Neural cell (in vitro differentiated cells): ENCODE measurements around the gene GOLGA6D. TPM values are rescaled to one million over a fixed set of nuclear protein-coding genes. Genes with fewer than 3 reads are reported as not detected.
"Not testable (repeated sequence)": the region's sequence is repeated elsewhere in the genome, so short reads cannot be mapped to it uniquely, and the experiment has no call there.

Source experiments
- H2AFZ ChIP-seq: fragments of 200-600, 300-800 bp; sonication (generic), shearing (Covaris generic); 2 replicates; pipeline ENCODE4 v1.6.0; 2014; ENCODE audit warnings: low read depth, mild to moderate bottlenecking, antibody characterized with exemption, low read length, moderate library complexity
- H3F3A ChIP-seq: fragments of 200-600 bp; shearing (Covaris generic); 2 replicates; pipeline ENCODE4 v1.6.1; 2016; ENCODE audit warnings: mild to moderate bottlenecking, moderate library complexity, mixed read lengths, antibody characterized with exemption, low read length; ENCODE audit not compliant: insufficient read depth, poor library complexity, severe bottlenecking
- H3K27ac ChIP-seq: fragments of 200-600, 300-800 bp; sonication (generic), shearing (Covaris generic); 2 replicates; pipeline ENCODE4 v1.5.1; 2014; ENCODE audit warnings: mild to moderate bottlenecking, low read length, moderate library complexity
- H3K27me3 ChIP-seq: fragments of 300-800, 200-600 bp; sonication (generic), shearing (Covaris generic); 2 replicates; pipeline ENCODE4 v1.6.0; 2014; ENCODE audit warnings: mild to moderate bottlenecking, low read depth, low read length, moderate library complexity; ENCODE audit not compliant: insufficient read depth
- H3K36me3 ChIP-seq: fragments of 300-800, 200-600 bp; sonication (generic), shearing (Covaris generic); 2 replicates; pipeline ENCODE4 v1.5.1; 2014; ENCODE audit warnings: mild to moderate bottlenecking, antibody characterized with exemption, low read length, moderate library complexity; ENCODE audit not compliant: insufficient read depth
- H3K4me2 ChIP-seq: fragments of 300-800, 200-600 bp; sonication (generic), shearing (Covaris generic); 2 replicates; pipeline ENCODE4 v1.6.0; 2014; ENCODE audit warnings: mild to moderate bottlenecking, low read length
- H3K4me3 ChIP-seq: fragments of 300-800, 200-600 bp; sonication (generic), shearing (Covaris generic); 2 replicates; pipeline ENCODE4 v1.5.1; 2014; ENCODE audit warnings: mild to moderate bottlenecking, low read length, moderate library complexity
- H3K79me2 ChIP-seq: fragments of 200-600 bp; shearing (Covaris generic); replicated peaks from 2 replicates; pipeline ENCODE4 v1.6.0; 2014; ENCODE audit warnings: mild to moderate bottlenecking, low read length, moderate library complexity; ENCODE audit not compliant: insufficient read depth
- H3K9ac ChIP-seq: fragments of 300-800, 200-600 bp; sonication (generic), shearing (Covaris generic); 2 replicates; pipeline ENCODE4 v1.6.1; 2016; ENCODE audit warnings: mild to moderate bottlenecking, low read length, mixed read lengths
- H3K9me2 ChIP-seq: fragments of 200-600 bp; shearing (Covaris generic); 2 replicates; pipeline ENCODE4 v1.6.1; 2016; ENCODE audit warnings: mild to moderate bottlenecking, low read length, mixed read lengths; ENCODE audit not compliant: insufficient read depth
- H3K9me3 ChIP-seq: fragments of 200-600, 300-800 bp; sonication (generic), shearing (Covaris generic); 2 replicates; pipeline ENCODE4 v1.6.1; 2016; ENCODE audit warnings: mild to moderate bottlenecking, mixed run types, low read length, moderate library complexity, mixed read lengths
- H4K20me1 ChIP-seq: fragments of 200-600 bp; shearing (Covaris generic); 2 replicates; pipeline ENCODE4 v1.6.1; 2016; ENCODE audit warnings: mild to moderate bottlenecking, mixed run types; ENCODE audit not compliant: insufficient read depth
- CTCF ChIP-seq: fragments of 450-650 bp; IDR thresholded peaks from 2 replicates; pipeline ENCODE4 v1.5.1; 2014; ENCODE audit warnings: antibody characterized with exemption, mild to moderate bottlenecking, moderate library complexity; ENCODE audit not compliant: poor library complexity, severe bottlenecking
- EP300 ChIP-seq: fragments of 450-650 bp; conservative IDR thresholded peaks from 2 replicates; pipeline ENCODE4 v1.6.1; 2014; ENCODE audit warnings: antibody characterized with exemption, mild to moderate bottlenecking, moderate library complexity; ENCODE audit not compliant: poor library complexity, severe bottlenecking
- POLR2AphosphoS5 ChIP-seq: IDR thresholded peaks from 2 replicates; pipeline ENCODE4 v1.6.1; 2012
- RAD21 ChIP-seq: fragments of 450-650 bp; conservative IDR thresholded peaks from 2 replicates; pipeline ENCODE4 v1.6.1; 2014; ENCODE audit warnings: antibody characterized with exemption, mild to moderate bottlenecking, moderate library complexity
- REST ChIP-seq: IDR thresholded peaks from 2 replicates; pipeline ENCODE4 v1.6.1; 2012; ENCODE audit warnings: borderline replicate concordance
- SMC3 ChIP-seq: fragments of 450-650 bp; conservative IDR thresholded peaks from 2 replicates; pipeline ENCODE4 v1.6.1; 2014; ENCODE audit warnings: antibody characterized with exemption, mild to moderate bottlenecking, moderate library complexity; ENCODE audit not compliant: poor library complexity
- TAF1 ChIP-seq: IDR thresholded peaks from 2 replicates; pipeline ENCODE4 v1.6.1; 2012; ENCODE audit warnings: low read depth
- polyA plus RNA-seq: library from polyadenylated mRNA; depleted of rRNA; stranded (reverse); fragments of >200 nt; gene quantifications from 2 replicates; pipeline ENCODE4 v1.2.3, GENCODE V29; 2014

GOLGA6D gene
- polyA plus RNA-seq, 1 donor from 2014 or later: not detected

DNA sequence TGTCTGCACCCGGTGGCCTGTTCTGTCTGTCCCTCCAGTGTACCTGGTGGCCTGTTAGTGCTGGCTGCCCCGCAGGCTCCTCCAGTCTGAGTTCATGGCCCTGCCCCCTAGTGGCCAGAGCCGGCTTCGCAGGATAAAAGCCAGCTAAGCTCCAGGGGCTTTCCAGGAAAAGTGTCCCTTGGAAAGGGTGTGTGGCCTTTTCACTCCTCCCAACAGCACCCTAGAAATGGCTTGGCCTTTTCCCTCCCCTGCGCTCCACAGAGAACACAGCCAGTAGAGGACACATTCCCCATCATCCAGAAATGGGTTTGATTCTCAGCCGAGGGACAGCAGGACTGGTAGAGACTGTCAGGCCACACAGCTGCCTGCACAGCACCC lies 16.7 kb downstream of the GOLGA6D start:
- not testable (repeated sequence) for H3K4me2 ChIP-seq, H3K27me3 ChIP-seq, H3K79me2 ChIP-seq, H3K27ac ChIP-seq, H3F3A ChIP-seq, H3K36me3 ChIP-seq, H2AFZ ChIP-seq, H3K9me3 ChIP-seq, H3K9me2 ChIP-seq, H3K9ac ChIP-seq, H3K4me3 ChIP-seq, H4K20me1 ChIP-seq
- TF ChIP-seq CTCF: peak; percentile 44

GRCh38 chr15:75300026-75300425 lies 17.4 kb downstream of the GOLGA6D start:
- not testable (repeated sequence) for H3K9ac ChIP-seq, H4K20me1 ChIP-seq, H3K36me3 ChIP-seq, H3K9me2 ChIP-seq, H3F3A ChIP-seq, H2AFZ ChIP-seq, H3K27me3 ChIP-seq, H3K4me3 ChIP-seq, H3K27ac ChIP-seq, H3K79me2 ChIP-seq, H3K9me3 ChIP-seq, H3K4me2 ChIP-seq

GRCh38 chr15:75302318-75302717 lies 19.7 kb downstream of the GOLGA6D start:
- no peaks in the 10 kb centered on the region for H3K36me3 ChIP-seq
- TF ChIP-seq TAF1 (no peak), POLR2AphosphoS5 (no peak), REST (no peak), SMC3 (no peak), RAD21 (no peak), CTCF (no peak), EP300 (no peak)
- no peaks in the 10 kb centered on the region for H3K27me3 ChIP-seq
- H3K27ac ChIP-seq: no peak overlapping the region
- no peak overlapping the region for H3K4me3 ChIP-seq
- no peak overlapping the region for H3K4me2 ChIP-seq
- H3K9ac ChIP-seq: no peak overlapping the region
- H3K9me3 ChIP-seq: no peaks in the 10 kb centered on the region
- no peaks in the 10 kb centered on the region for H3F3A ChIP-seq
- no peaks in the 10 kb centered on the region for H4K20me1 ChIP-seq
- H3K9me2 ChIP-seq: no peaks in the 10 kb centered on the region
- no peak overlapping the region for H2AFZ ChIP-seq
- H3K79me2 ChIP-seq: no peaks in the 10 kb centered on the region

DNA sequence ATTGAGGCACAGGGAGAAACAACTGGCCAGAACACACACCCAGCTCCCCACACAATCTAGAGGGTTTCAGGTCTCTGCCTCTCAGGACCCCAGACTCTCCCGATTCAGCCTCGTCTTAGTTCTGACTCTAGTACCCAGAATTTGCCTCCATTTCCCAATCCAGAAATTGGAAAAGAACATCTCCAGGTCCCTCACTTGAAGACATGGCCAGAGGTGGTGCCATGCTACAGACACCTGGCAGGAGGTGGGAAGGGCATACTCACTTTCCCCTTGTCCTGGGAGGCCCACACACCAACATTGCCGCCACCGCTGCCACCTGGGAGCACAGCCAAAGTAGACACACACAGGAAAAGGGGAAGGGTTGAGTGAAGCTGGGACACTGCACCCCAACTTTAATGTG lies 20.1 kb downstream of the GOLGA6D start:
- not testable (repeated sequence) for H3K4me3 ChIP-seq, H3K36me3 ChIP-seq, H3K9ac ChIP-seq, H3K4me2 ChIP-seq, H3K9me2 ChIP-seq, H3K27me3 ChIP-seq, H3F3A ChIP-seq, H3K79me2 ChIP-seq, H2AFZ ChIP-seq, H3K9me3 ChIP-seq, H3K27ac ChIP-seq, H4K20me1 ChIP-seq
